SK-N-SH treated with all-trans-retinoic acid at 6 μM for 48 hours (cell line): ENCODE measurements around the gene ZNF813.

ENCODE experiments used
- CREB5 ChIP-seq: fragments of 250-450 bp; sonication (Bioruptor Pico); IDR thresholded peaks from 2 replicates; pipeline ENCODE4 v1.5.1; 2020; ENCODE audit warnings: low read depth, mild to moderate bottlenecking, moderate library complexity
- CSDC2 ChIP-seq: fragments of 250-450 bp; sonication (Bioruptor Pico); IDR thresholded peaks from 2 replicates; pipeline ENCODE4 v1.5.0; 2020; ENCODE audit warnings: mild to moderate bottlenecking, moderate library complexity
- OSR1 ChIP-seq: fragments of 250-450 bp; sonication (Bioruptor Pico); IDR thresholded peaks from 2 replicates; pipeline ENCODE4 v1.8.0; 2022; ENCODE audit warnings: moderate library complexity, mild to moderate bottlenecking, inconsistent platforms
- PATZ1 ChIP-seq: fragments of 250-450 bp; sonication (Bioruptor Pico); IDR thresholded peaks from 2 replicates; pipeline ENCODE4 v1.8.0; 2020; ENCODE audit warnings: mild to moderate bottlenecking, moderate library complexity, borderline replicate concordance
- PPARA ChIP-seq: fragments of 250-450 bp; sonication (Bioruptor Pico); IDR thresholded peaks from 2 replicates; pipeline ENCODE4 v1.5.0; 2020; ENCODE audit warnings: mild to moderate bottlenecking, borderline replicate concordance
- RARB ChIP-seq: fragments of 250-450 bp; sonication (Bioruptor Pico); IDR thresholded peaks from 2 replicates; pipeline ENCODE4 v1.8.0; 2021; ENCODE audit warnings: mild to moderate bottlenecking, moderate library complexity
- TCF4 ChIP-seq: fragments of 250-450 bp; sonication (Bioruptor Pico); IDR thresholded peaks from 2 replicates; pipeline ENCODE4 v1.8.0; 2021; ENCODE audit warnings: mild to moderate bottlenecking, moderate library complexity, borderline replicate concordance
- TOX ChIP-seq: fragments of 250-450 bp; sonication (Bioruptor Pico); IDR thresholded peaks from 2 replicates; pipeline ENCODE4 v1.8.0; 2021; ENCODE audit warnings: mild to moderate bottlenecking, moderate library complexity, borderline replicate concordance
- ZC3H10 ChIP-seq: fragments of 250-450 bp; sonication (Bioruptor Pico); IDR thresholded peaks from 2 replicates; pipeline ENCODE4 v1.5.1; 2021; ENCODE audit warnings: mild to moderate bottlenecking, moderate library complexity
- ZFP3 ChIP-seq: fragments of 250-450 bp; sonication (Bioruptor Pico); IDR thresholded peaks from 2 replicates; pipeline ENCODE4 v1.5.0; 2020; ENCODE audit warnings: mild to moderate bottlenecking, moderate library complexity
- ZFP30 ChIP-seq: fragments of 450-650 bp; formaldehyde crosslinking; IDR thresholded peaks from 2 replicates; pipeline ENCODE4 v1.5.0; 2022; ENCODE audit warnings: mild to moderate bottlenecking, moderate library complexity
- ZNF565 ChIP-seq: fragments of 450-650 bp; formaldehyde crosslinking; conservative IDR thresholded peaks from 2 replicates; pipeline ENCODE4 v1.5.0; 2020; ENCODE audit warnings: low read depth, mild to moderate bottlenecking, moderate library complexity
- ZNF70 ChIP-seq: fragments of 450-650 bp; formaldehyde crosslinking; IDR thresholded peaks from 2 replicates; pipeline ENCODE4 v1.5.0; 2020; ENCODE audit warnings: mild to moderate bottlenecking, moderate library complexity
- ZNF8 ChIP-seq: fragments of 450-650 bp; formaldehyde crosslinking; IDR thresholded peaks from 2 replicates; pipeline ENCODE4 v1.5.0; 2020; ENCODE audit warnings: mild to moderate bottlenecking, moderate library complexity

GRCh38 chr19:53504885-53505284 is 37.4 kb downstream of the ZNF813 start:
- TF ChIP-seq ZNF70 (CRISPR knock-in tag) (no peak), ZFP30 (no peak), CSDC2 (CRISPR knock-in tag) (no peak), PATZ1 (CRISPR knock-in tag) (no peak), TCF4 (CRISPR knock-in tag) (no peak), ZFP3 (no peak), ZC3H10 (CRISPR knock-in tag) (no peak), CREB5 (CRISPR knock-in tag) (no peak), OSR1 (CRISPR knock-in tag) (no peak), RARB (no peak), ZNF8 (CRISPR knock-in tag) (no peak), PPARA (CRISPR knock-in tag) (no peak), ZNF565 (no peak), TOX (CRISPR knock-in tag) (no peak)
